MCF 10A (cell line): ENCODE data around the gene PFKFB2. TPM values are rescaled to one million over a fixed set of nuclear protein-coding genes. Genes with fewer than 3 reads are reported as not detected.

Experiments used
- BruUV-seq: library from RNA; stranded (reverse); fragments of 400-500 nt; replicated peaks from 2 replicates; lab custom pipeline; 2021; lab: Mats Ljungman, UMichigan
- CTCF ChIA-PET: fragments of 300-600 bp; sonication (Branson Sonifier 250); formaldehyde crosslinking; extraction: SDS; loops from one replicate; lab custom pipeline; 2021; ENCODE audit warnings: antibody characterized with exemption, inconsistent platforms; lab: Yijun Ruan, JAX
- POLR2A ChIA-PET: fragments of 300-600, 350-650 bp; sonication (Branson Sonifier 250); formaldehyde crosslinking; extraction: SDS; loops from one replicate; lab custom pipeline; 2020; ENCODE audit warnings: antibody characterized with exemption, inconsistent platforms; lab: Yijun Ruan, JAX
- DNase-seq: peaks from one replicate; pipeline ENCODE4 v3.0.0-alpha.2; 2018; ENCODE audit not compliant: unreplicated experiment
- H3K27ac Mint-ChIP-seq: one replicate; pipeline ENCODE4 v1.8.0; 2022; ENCODE audit warnings: mild to moderate bottlenecking, low read depth, mixed read lengths; ENCODE audit not compliant: unreplicated experiment
- H3K27me3 Mint-ChIP-seq: one replicate; pipeline ENCODE4 v1.8.0; 2022; ENCODE audit warnings: mixed read lengths; ENCODE audit not compliant: insufficient read depth, unreplicated experiment
- H3K36me3 Mint-ChIP-seq: one replicate; pipeline ENCODE4 v1.8.0; 2022; ENCODE audit warnings: mild to moderate bottlenecking, moderate library complexity, mixed read lengths; ENCODE audit not compliant: insufficient read depth, unreplicated experiment
- H3K4me1 Mint-ChIP-seq: one replicate; pipeline ENCODE4 v1.8.0; 2022; ENCODE audit warnings: mixed read lengths; ENCODE audit not compliant: insufficient read depth, unreplicated experiment
- H3K4me3 Mint-ChIP-seq: one replicate; pipeline ENCODE4 v1.8.0; 2022; ENCODE audit warnings: mild to moderate bottlenecking, moderate library complexity, mixed read lengths; ENCODE audit not compliant: unreplicated experiment
- H3K9me3 Mint-ChIP-seq: one replicate; pipeline ENCODE4 v1.8.0; 2022; ENCODE audit warnings: mixed read lengths; ENCODE audit not compliant: unreplicated experiment
- intact Hi-C: fragments of 100-400 bp; cut with micrococcal nuclease; formaldehyde crosslinking; loops from 2 replicates; pipeline ENCODE4 v1.14.1; 2022
- total RNA-seq: library from RNA; stranded (reverse); gene quantifications from 2 replicates; pipeline ENCODE4 v1.2.3, GENCODE V29; 2022
- TF ChIP-seq, protein P1 (sequence below): fragments of 200-600 bp; IDR thresholded peaks from one replicate; pipeline ENCODE4 v1.8.0; 2022; ENCODE audit warnings: antibody characterized with exemption, mild to moderate bottlenecking; ENCODE audit not compliant: unreplicated experiment

The PFKFB2 gene
- total RNA-seq, 1 experiment from 2014 or later: 21.1 TPM

DNA sequence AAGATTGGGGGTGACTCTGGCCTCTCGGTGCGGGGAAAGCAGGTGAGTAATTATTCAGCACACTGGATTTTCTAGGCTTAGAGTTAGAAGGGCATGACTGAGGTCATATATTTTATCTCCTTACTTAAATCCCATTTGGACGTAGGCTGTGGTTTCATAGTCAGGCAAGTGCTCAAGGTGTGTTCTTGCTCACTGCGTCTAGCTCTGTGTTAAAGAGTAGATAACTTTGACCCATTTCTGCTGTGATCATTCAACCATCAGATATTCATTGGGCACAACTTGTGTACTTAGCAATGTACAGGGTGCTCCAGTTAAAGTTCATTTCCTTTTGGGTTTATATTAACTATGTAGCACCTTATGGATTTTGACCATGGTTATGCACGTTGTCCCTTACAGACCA, 14.6 kb downstream of the PFKFB2 start:
- intact Hi-C loops: no loop called here
- peaks cover 45% of the 10 kb centered on the region for H3K36me3 Mint-ChIP-seq
- H3K27me3 Mint-ChIP-seq: no peaks in the 10 kb centered on the region
- DNase-seq: no peak
- H3K9me3 Mint-ChIP-seq: no peaks in the 10 kb centered on the region
- no peak overlapping the region for H3K27ac Mint-ChIP-seq
- CTCF ChIA-PET: interaction anchor here (0.5 to 9.9 kb wide), 3 partner anchors 8 to 407 kb away, joined by 3 to 146 read pairs (median 3); partner anchors contain the start of gene PFKFB2
- POLR2A ChIA-PET: interaction anchor here (0.8 to 11.2 kb wide), 3 partner anchors 15 to 60 kb away, joined by 3 to 399 read pairs (median 9); partner anchors contain the start of genes C1orf116, PFKFB2 and YOD1
- no TSS peak for BruUV-seq
- no peak overlapping the region for H3K4me3 Mint-ChIP-seq
- TF ChIP-seq, protein P1, sequence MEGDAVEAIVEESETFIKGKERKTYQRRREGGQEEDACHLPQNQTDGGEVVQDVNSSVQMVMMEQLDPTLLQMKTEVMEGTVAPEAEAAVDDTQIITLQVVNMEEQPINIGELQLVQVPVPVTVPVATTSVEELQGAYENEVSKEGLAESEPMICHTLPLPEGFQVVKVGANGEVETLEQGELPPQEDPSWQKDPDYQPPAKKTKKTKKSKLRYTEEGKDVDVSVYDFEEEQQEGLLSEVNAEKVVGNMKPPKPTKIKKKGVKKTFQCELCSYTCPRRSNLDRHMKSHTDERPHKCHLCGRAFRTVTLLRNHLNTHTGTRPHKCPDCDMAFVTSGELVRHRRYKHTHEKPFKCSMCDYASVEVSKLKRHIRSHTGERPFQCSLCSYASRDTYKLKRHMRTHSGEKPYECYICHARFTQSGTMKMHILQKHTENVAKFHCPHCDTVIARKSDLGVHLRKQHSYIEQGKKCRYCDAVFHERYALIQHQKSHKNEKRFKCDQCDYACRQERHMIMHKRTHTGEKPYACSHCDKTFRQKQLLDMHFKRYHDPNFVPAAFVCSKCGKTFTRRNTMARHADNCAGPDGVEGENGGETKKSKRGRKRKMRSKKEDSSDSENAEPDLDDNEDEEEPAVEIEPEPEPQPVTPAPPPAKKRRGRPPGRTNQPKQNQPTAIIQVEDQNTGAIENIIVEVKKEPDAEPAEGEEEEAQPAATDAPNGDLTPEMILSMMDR: no peak
- H3K4me1 Mint-ChIP-seq: no peaks in the 10 kb centered on the region

DNA sequence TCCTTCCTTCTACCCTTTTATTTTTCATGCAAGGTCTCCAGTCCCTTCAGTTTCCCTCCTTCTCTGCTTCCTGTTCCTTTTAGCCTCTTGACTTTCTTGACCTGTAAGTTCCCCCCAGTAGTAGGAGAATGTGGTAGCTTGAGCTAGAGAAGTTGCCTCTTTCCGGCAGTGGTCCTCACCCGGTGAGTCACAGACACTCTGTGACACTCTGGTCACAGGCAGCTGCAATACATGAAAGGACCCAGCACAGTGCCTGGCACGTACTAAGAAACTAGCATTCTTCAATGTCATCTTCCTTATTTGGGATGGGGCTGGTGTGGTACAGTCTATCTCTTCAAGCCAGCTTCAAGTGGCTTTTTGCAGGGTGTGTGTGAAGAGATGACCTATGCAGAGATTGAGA, 16.0 kb downstream of the PFKFB2 start:
- no peak for DNase-seq
- ChIA-PET CTCF (interaction anchor here (0.7 to 9.9 kb wide), 4 partner anchors 10 to 156 kb away, joined by 3 to 146 read pairs (median 4); partner anchors contain the start of gene PFKFB2), POLR2A (interaction anchor here (1.8 to 11.2 kb wide), 3 partner anchors 16 to 39 kb away, joined by 9 to 399 read pairs (median 164); partner anchors contain the start of genes C1orf116, PFKFB2 and YOD1)
- BruUV-seq: no TSS peak
- no peak overlapping the region for H3K4me3 Mint-ChIP-seq
- intact Hi-C loops: no loop called here
- TF ChIP-seq, protein P1: no peak
- H3K9me3 Mint-ChIP-seq: no peaks in the 10 kb centered on the region
- no peak overlapping the region for H3K27ac Mint-ChIP-seq
- H3K27me3 Mint-ChIP-seq: no peaks in the 10 kb centered on the region
- peaks cover 37% of the 10 kb centered on the region for H3K36me3 Mint-ChIP-seq
- peaks cover 6% of the 10 kb centered on the region for H3K4me1 Mint-ChIP-seq

DNA sequence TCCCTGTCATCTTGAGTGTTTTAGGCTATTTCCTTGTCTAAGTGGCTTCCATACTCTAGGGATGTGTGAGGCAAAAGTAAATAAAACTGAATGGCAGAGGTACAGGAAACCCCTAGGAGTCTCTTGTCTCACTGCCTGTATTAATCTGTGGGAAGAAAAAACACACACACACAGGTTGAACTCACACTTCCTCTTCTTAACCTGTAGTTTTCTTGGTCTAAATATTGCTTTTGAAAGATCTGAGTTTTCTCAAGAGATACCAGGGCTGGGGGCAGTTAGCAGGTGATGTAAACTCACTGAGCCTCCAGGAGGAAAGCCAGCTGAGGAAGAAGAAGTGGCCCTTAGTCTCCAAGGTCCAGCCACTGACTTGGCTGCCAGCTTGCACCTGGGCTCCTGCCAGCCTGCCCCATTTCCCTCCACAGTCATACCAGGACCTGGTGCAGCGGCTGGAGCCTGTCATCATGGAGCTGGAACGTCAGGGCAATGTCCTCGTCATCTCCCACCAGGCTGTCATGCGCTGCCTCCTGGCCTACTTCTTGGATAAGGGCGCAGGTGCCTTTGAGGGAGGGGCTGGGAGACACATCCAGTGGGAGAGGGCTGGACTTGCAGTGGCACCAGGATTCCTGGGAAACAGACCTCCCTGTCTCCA, 16.9 kb downstream of the PFKFB2 start:
- TF ChIP-seq, protein P1: no peak
- DNase-seq: no peak
- H3K4me1 Mint-ChIP-seq: peaks cover 11% of the 10 kb centered on the region
- no peaks in the 10 kb centered on the region for H3K27me3 Mint-ChIP-seq
- no peak overlapping the region for H3K27ac Mint-ChIP-seq
- peaks cover 34% of the 10 kb centered on the region for H3K36me3 Mint-ChIP-seq
- no TSS peak for BruUV-seq
- no peaks in the 10 kb centered on the region for H3K9me3 Mint-ChIP-seq
- intact Hi-C loops: loop anchor here (10.0 kb wide), 2 partner anchors 435 to 595 kb away; partner anchors contain the start of genes DYRK3 and IKBKE
- ChIA-PET POLR2A (interaction anchor here (0.6 to 11.2 kb wide), 3 partner anchors 17 to 573 kb away, joined by 3 to 399 read pairs (median 164); partner anchors contain the start of genes C1orf116, PFKFB2 and YOD1), CTCF (interaction anchor here (0.6 to 9.9 kb wide), 6 partner anchors 9 to 743 kb away, joined by 3 to 146 read pairs (median 4); partner anchors contain the start of genes PFKFB2 and YOD1)
- no peak overlapping the region for H3K4me3 Mint-ChIP-seq

DNA sequence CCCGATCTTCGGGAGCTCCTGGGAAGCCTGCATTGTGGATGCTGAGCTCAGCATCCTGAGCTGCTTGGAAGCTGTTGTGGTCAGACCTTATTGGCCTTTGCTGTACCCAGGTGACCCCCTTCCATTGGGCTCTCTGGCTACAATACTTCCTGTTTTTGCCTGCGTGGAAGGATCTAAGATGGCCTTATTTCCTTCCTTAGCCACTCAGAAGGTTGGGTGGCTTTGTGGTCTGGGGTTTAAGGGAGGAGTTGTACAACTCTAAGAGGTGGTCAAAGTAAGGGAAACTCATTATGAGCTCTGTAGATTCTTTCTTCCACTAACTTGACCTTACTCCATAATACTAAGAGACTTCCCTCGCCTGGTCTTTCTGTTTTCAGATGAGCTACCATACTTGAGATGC, 17.7 kb downstream of the PFKFB2 start:
- Mint-ChIP-seq H3K4me3 (no peak overlapping the region), H3K36me3 (peaks cover 26% of the 10 kb centered on the region), H3K9me3 (no peaks in the 10 kb centered on the region), H3K27ac (no peak overlapping the region), H3K4me1 (peaks cover 11% of the 10 kb centered on the region), H3K27me3 (no peaks in the 10 kb centered on the region)
- no TSS peak for BruUV-seq
- TF ChIP-seq, protein P1: no peak
- CTCF ChIA-PET: interaction anchor here (0.7 to 9.9 kb wide), 9 partner anchors 14 to 429 kb away, joined by 3 to 146 read pairs (median 4); partner anchors contain the start of genes PFKFB2 and YOD1
- DNase-seq: no peak
- POLR2A ChIA-PET: interaction anchor here (0.6 to 11.2 kb wide), 5 partner anchors 18 to 572 kb away, joined by 3 to 399 read pairs (median 4); partner anchors contain the start of genes C1orf116, PFKFB2 and YOD1
- intact Hi-C loops: loop anchor here (10.0 kb wide), 2 partner anchors 436 to 596 kb away; partner anchors contain the start of genes DYRK3 and IKBKE
